MM.1S (cell line): ENCODE measurements around the gene CACNA2D1.

Source experiments
- EZH2phosphoT487 ChIP-seq: fragments of 300-600 bp; sonication (generic); IDR thresholded peaks from 2 replicates; pipeline ENCODE4 v1.6.1; 2018; ENCODE audit warnings: antibody characterized with exemption, low read length
- TF ChIP-seq, protein P1 (sequence below): fragments of 300-600 bp; sonication (generic); IDR thresholded peaks from 2 replicates; pipeline ENCODE4 v1.5.1; 2016; ENCODE audit warnings: antibody characterized with exemption, low read length, mixed read lengths

DNA sequence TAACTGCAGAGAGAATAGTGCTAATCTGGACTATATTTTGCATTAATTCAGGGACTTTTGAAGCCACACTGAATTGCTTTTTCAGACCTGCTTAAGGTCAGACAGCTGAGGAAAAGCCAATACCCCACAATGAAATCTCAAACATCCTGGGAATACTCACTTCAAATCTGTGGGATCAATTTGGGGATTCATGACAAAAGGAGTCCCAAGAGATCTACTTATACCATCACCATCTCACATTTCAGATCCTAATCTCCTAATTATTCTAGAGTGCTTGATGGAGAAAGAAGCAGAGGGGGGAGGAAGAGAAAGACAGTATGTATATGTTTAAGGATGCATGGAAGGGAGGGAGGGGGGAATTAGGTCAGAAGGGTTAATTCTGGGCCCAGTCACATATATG is 202.2 kb downstream of the CACNA2D1 start:
- TF ChIP-seq, protein P1, sequence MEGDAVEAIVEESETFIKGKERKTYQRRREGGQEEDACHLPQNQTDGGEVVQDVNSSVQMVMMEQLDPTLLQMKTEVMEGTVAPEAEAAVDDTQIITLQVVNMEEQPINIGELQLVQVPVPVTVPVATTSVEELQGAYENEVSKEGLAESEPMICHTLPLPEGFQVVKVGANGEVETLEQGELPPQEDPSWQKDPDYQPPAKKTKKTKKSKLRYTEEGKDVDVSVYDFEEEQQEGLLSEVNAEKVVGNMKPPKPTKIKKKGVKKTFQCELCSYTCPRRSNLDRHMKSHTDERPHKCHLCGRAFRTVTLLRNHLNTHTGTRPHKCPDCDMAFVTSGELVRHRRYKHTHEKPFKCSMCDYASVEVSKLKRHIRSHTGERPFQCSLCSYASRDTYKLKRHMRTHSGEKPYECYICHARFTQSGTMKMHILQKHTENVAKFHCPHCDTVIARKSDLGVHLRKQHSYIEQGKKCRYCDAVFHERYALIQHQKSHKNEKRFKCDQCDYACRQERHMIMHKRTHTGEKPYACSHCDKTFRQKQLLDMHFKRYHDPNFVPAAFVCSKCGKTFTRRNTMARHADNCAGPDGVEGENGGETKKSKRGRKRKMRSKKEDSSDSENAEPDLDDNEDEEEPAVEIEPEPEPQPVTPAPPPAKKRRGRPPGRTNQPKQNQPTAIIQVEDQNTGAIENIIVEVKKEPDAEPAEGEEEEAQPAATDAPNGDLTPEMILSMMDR = no peak
- no peak for TF ChIP-seq EZH2phosphoT487
